Esophagus muscularis mucosa (tissue), 4 donors: ENCODE measurements around the gene MTPN. TPM values are rescaled to one million over a fixed set of nuclear protein-coding genes. Genes with fewer than 3 reads are reported as not detected.

Experiments
- DNase-seq: peaks from one replicate; pipeline ENCODE4 v3.0.0-alpha.2; 2017; ENCODE audit errors: extremely low spot score
- H3K27ac ChIP-seq, 4 donors: fragments of 200-600 bp; sonication (generic); replicated peaks in 1 of 4; 1 replicate in 3 of 4; 2 replicates in 1 of 4; pipeline ENCODE4 v1.5.1; 2016 to 2019; ENCODE audit warnings: mild to moderate bottlenecking in 1 of 4
- H3K27me3 ChIP-seq, 4 donors: fragments of 200-600 bp; sonication (generic); one replicate each; pipeline versions ENCODE4 v1.5.1 to v1.6.0; 2016 to 2019
- H3K36me3 ChIP-seq, 4 donors: fragments of 200-600 bp; sonication (generic); one replicate each; pipeline ENCODE4 v1.5.1; 2016 to 2019
- H3K4me1 ChIP-seq, 4 donors: fragments of 200-600 bp; sonication (generic); one replicate each; pipeline ENCODE4 v1.5.1; 2016 to 2019
- H3K4me3 ChIP-seq, 4 donors: fragments of 200-600 bp; sonication (generic); 1 replicate in 2 of 4; 2 replicates in 2 of 4; pipeline ENCODE4 v1.5.1; 2016 to 2019; ENCODE audit warnings: mild to moderate bottlenecking in 4 of 4, moderate library complexity in 1 of 4
- H3K9me3 ChIP-seq, 4 donors: fragments of 200-600 bp; sonication (generic); 1 replicate in 3 of 4; 2 replicates in 1 of 4; pipeline ENCODE4 v1.5.1; 2016 to 2019
- CTCF ChIP-seq, 3 experiments: fragments of 200-600 bp in 2 of 3; fragments of 450-650 bp in 1 of 3; sonication (generic) in 2 of 3; IDR thresholded peaks; one replicate each; pipeline ENCODE4 v1.5.1; 2017 to 2019; ENCODE audit warnings: antibody characterized with exemption in 3 of 3, mild to moderate bottlenecking in 2 of 3, moderate library complexity in 1 of 3
- EP300 ChIP-seq: sonication (generic); formaldehyde crosslinking; IDR thresholded peaks from one replicate; pipeline ENCODE4 v1.6.1; 2017; ENCODE audit warnings: antibody characterized with exemption
- POLR2A ChIP-seq: fragments of 450-650 bp; IDR thresholded peaks from one replicate; pipeline ENCODE4 v1.6.1; 2017; ENCODE audit warnings: antibody characterized with exemption, moderate library complexity, mild to moderate bottlenecking, low read depth
- POLR2AphosphoS5 ChIP-seq, 2 donors: sonication (generic); formaldehyde crosslinking; IDR thresholded peaks; one replicate each; pipeline ENCODE4 v1.6.1; 2017; ENCODE audit warnings: antibody characterized with exemption in 2 of 2
- WGBS: methylation state at CpG from one replicate; pipeline ENCODE4 v1.1.5; 2018; 5-methylcytosine and 5-hydroxymethylcytosine counted together
- intact Hi-C: fragments of 100-400 bp; cut with DNase I; formaldehyde crosslinking; loops from one replicate; pipeline ENCODE4 v1.15.1; 2023
- total RNA-seq, 4 donors: library from RNA; depleted of rRNA; stranded (reverse); fragments of >200 nt; gene quantifications; one replicate each; pipeline versions ENCODE4 v1.1.0 to v1.2.1, GENCODE V29; 2016

Gene MTPN
- total RNA-seq, 4 donors from 2014 or later: 68.8 to 74.9 (median 71.5) TPM

- intact Hi-C loops: loop anchor here (1.0 to 5.0 kb wide), 2 partner anchors 208 to 342 kb away; no protein-coding TSS in a partner anchor
- Histone ChIP-seq H3K27me3 (no peaks in the 10 kb centered on the region), H3K9me3 (no peaks in the 10 kb centered on the region), H3K4me1 (peaks cover 0 to 5% (median 2%) of the 10 kb centered on the region in 4 donors), H3K36me3 (no peaks in the 10 kb centered on the region), H3K27ac (no peak overlapping the region), H3K4me3 (no peak overlapping the region)
- WGBS: 22% methylated on average over 4 of the region's 4 CpGs
- TF ChIP-seq POLR2A (no peak), POLR2AphosphoS5 (IDR thresholded peaks at IDR 0.05) (no peak), CTCF (IDR thresholded peaks at IDR 0.05) (peak; percentile 70 to 74 (median 73))
- no peak for DNase-seq
Measured at GRCh38 chr7:136009488-136010079, 32.4 kb upstream of the MTPN start.

GRCh38 chr7:136006208-136006607 is 29.0 kb upstream of the MTPN start:
- no peak for TF ChIP-seq CTCF (IDR thresholded peaks at IDR 0.05)
- no peak for TF ChIP-seq EP300
- TF ChIP-seq POLR2AphosphoS5 (IDR thresholded peaks at IDR 0.05): no peak
- no peak for TF ChIP-seq POLR2A
- H3K27ac ChIP-seq: no peak overlapping the region
- H3K9me3 ChIP-seq: no peaks in the 10 kb centered on the region
- intact Hi-C loops: loop anchor here (5.0 kb wide), 1 partner anchor 339 kb away; no protein-coding TSS in a partner anchor
- WGBS: 99% methylated on average over 3 of the region's 3 CpGs
- no peak overlapping the region for H3K4me3 ChIP-seq
- no peaks in the 10 kb centered on the region for H3K36me3 ChIP-seq
- no peak for DNase-seq
- H3K4me1 ChIP-seq: peaks cover 0 to 5% (median 2%) of the 10 kb centered on the region in 4 donors
- no peaks in the 10 kb centered on the region for H3K27me3 ChIP-seq

GRCh38 chr7:136004083-136004482 is 26.9 kb upstream of the MTPN start:
- TF ChIP-seq POLR2A (no peak), POLR2AphosphoS5 (IDR thresholded peaks at IDR 0.05) (no peak), CTCF (IDR thresholded peaks at IDR 0.05) (no peak)
- Histone ChIP-seq H3K4me1 (no peaks in the 10 kb centered on the region), H3K4me3 (no peak overlapping the region), H3K27ac (no peak overlapping the region), H3K36me3 (no peaks in the 10 kb centered on the region), H3K9me3 (peaks cover 0 to 5% (median 0%) of the 10 kb centered on the region in 4 donors), H3K27me3 (no peaks in the 10 kb centered on the region)
- no peak for DNase-seq
- 95% methylated on average over 3 of the region's 3 CpGs for WGBS
- intact Hi-C loops: no loop called here

GRCh38 chr7:136002802-136003201 is 25.6 kb upstream of the MTPN start:
- no peaks in the 10 kb centered on the region for H3K4me1 ChIP-seq
- no peak overlapping the region for H3K27ac ChIP-seq
- H3K4me3 ChIP-seq: no peak overlapping the region
- DNase-seq: no peak
- WGBS: 43% methylated on average over 1 of the region's 1 CpG
- no peaks in the 10 kb centered on the region for H3K36me3 ChIP-seq
- no peaks in the 10 kb centered on the region for H3K27me3 ChIP-seq
- intact Hi-C loops: no loop called here
- TF ChIP-seq EP300 (no peak), POLR2AphosphoS5 (IDR thresholded peaks at IDR 0.05) (no peak), POLR2A (no peak), CTCF (IDR thresholded peaks at IDR 0.05) (no peak)
- H3K9me3 ChIP-seq: peaks cover 0 to 5% (median 0%) of the 10 kb centered on the region in 4 donors
